Fibroblast of peridontal ligament (primary cell): Measurements from ENCODE around the gene AHCYL1.

Source experiments
- DNase-seq: peaks from one replicate; pipeline ENCODE4 v3.0.0-alpha.2; 2010; ENCODE audit errors: extremely low read depth

AHCYL1 gene

DNA sequence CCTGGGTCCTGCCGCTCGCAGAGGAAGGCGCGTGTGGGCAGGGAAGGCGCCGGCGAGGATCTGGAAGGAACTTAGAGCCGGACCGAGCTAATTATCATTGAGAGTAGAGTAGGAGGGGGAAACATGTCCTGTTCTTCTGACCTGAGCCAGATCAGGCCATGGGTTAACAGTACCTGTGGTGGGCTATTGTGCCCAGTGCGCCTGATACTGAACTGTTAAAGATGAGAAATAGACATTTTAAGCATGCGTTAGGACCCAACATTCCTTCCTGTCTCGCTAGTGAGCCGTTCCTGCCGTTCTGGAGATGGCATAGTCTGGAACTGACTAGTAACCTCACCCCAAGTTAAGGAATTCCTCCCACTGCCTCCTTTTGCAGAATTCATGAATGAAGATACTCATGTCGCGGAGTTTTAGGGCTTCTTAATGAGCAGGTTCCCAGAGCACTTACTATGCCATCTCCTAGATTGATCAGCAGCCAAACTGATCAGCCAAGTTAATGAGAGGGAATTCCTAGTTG, 50.7 kb downstream of the AHCYL1 start:
- peak; percentile 21 for DNase-seq

- no peak for DNase-seq
Observed at GRCh38 chr1:110038271-110038670, 53.7 kb downstream of the AHCYL1 start.

DNA sequence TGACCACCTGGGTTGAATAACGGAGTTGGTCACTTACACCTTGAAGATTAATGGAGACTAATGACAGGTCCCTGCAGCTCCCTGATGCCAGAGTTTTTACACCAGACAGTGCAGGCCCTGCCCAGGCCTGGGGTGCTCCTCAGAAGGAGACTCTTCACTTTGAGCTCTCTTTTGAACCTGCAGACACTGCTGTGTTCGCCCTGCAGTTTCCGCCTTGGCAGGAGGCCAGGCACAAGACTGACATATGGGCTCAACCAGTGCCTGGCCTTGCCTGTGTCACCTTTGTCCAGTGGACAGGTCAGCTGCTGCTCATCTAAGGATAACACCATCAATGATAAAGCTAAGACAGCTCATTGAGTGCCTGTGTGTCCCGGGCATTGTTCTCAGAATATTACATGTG, 55.1 kb downstream of the AHCYL1 start:
- DNase-seq = no peak

- no peak for DNase-seq
Observed at GRCh38 chr1:110040548-110040947, 56.0 kb downstream of the AHCYL1 start.

- no peak for DNase-seq
Observed at GRCh38 chr1:110043016-110043415, 58.5 kb downstream of the AHCYL1 start.

DNA sequence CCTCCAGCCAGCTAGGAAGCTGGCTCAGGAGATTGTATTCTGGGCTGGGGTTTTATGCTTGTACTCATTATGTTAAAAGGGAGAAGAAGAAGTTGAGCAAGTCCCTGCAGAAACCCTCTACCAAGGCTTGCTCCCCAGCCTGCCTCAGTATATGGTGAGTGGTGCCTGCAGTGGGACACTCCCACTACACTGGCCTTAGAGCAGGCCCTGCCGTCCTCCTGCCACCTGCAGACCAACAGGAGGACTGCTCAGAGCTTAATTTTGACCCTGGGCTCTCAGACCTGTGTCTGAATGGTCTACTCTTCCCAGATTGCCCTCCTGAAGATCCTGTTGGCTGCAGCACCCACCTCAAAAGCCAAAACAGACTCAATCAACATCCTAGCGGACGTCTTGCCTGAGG, 62.9 kb downstream of the AHCYL1 start:
- DNase-seq = no peak

DNA sequence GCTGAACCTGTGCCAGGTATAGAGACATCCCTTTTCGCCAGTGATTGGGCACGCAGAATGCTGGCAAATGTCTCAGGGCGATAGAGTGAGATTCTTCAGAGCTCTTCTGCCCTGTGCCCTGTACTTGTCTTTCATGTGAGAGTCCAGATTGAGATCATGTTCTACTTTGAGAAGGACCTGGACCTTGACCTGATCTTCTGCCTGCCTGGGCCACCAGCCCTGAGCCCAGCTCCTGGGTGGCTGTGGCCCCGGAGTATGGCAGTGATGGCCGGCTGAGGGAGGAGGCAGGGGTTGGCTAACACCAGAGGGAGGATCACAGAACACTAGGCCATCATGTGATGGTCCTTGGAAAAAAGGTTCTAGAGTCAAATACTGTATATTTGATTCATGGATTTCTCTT, 63.7 kb downstream of the AHCYL1 start:
- no peak for DNase-seq

DNA sequence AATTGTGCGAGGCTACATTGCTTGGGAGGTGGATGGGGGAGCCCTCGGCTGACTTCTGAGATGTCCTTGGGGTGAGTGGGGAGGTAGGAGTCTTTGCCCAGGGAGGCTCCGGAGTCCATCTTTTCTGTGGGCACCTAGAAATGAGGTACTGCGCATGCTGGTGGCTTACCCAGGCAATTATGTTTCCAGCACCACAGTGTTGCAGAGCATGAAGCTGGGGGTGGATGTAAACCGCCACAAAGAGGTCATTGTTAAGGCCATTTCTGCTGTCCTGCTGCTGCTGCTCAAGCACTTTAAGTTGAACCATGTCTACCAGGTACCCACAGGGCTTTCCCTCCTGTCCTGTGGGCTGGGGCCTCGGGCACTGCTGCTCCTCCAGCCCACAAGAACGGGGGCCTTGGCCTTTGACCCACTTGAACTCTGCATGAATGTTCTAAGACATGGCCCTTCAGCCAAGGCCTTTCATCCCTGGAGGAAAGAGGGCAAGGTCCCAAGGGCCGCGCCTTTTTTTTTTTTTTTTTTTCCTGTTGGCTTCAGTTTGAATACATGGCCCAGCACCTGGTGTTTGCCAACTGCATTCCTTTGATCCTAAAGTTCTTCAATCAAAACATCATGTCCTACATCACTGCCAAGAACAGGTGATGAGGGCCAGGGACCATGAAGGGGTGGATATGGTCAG, 64.5 kb downstream of the AHCYL1 start:
- no peak for DNase-seq

DNA sequence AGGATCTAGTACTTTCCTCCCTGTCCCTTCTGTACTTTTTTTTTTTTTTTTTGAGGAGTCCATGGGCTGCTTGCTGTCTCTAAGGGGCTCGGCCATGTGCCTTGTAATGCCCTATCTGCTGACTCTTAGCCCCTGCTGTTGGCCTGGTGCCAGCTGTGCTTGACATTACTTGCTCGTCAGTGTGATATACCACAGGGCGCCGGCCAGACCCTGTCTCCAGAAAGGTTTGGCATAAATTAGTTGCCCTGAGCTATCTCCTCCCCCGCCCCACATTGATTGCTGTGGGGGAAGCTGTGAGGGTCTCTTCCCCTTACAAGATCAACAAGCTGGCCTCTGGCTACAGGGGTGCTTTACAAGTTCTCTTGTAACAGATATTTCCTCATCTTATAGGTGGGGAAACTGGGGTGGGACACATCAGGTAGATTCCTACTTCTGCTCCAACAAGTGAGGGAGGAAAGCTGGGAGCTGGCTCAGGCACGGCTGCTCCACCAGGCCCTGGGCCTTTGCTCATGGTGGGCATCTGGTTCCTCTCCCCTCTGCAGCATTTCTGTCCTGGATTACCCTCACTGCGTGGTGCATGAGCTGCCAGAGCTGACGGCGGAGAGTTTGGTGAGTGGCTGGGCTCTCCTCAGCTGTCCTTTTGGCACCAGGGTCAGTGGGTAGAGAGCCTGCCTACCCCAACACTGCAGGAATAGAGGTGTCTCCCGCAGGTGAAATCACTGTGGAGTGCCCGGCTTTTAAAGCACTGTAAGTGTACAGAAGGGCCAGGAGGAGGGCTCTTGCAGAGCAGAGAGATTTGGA, 65.4 kb downstream of the AHCYL1 start:
- no peak for DNase-seq

DNA sequence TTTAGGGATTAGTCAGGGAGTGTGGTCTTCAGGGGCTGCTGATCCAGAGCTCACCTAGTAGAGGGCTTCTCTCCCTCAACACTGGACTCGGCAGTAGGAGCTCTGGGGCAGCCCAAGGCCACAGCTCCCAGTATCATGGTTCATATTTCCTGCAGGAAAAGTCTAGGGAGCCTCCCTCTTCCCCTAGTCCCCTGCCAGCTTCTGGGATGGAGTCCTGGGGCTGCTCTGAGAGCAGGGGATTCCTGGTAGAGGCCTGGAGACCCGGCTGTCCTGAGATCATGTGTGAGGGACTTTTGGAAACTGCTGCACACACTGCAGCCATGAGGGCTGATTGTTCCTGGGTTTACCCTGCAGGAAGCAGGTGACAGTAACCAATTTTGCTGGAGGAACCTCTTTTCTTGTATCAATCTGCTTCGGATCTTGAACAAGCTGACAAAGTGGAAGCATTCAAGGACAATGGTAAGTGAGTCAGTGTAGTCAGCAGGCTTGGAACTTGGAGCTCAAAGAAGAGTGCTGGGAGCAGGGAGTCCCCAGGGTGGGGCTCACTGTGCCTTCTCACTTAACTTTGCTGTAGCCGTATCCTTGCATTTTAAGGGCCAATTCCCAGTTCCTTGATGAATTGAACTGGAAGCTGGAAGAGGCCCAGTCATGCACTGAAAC, 66.2 kb downstream of the AHCYL1 start:
- peak; percentile 35 for DNase-seq

GRCh38 chr1:110051262-110051648, 66.7 kb downstream of the AHCYL1 start:
- DNase-seq = no peak

GRCh38 chr1:110053552-110054428, 69.2 kb downstream of the AHCYL1 start:
- peak; percentile 50 for DNase-seq

DNA sequence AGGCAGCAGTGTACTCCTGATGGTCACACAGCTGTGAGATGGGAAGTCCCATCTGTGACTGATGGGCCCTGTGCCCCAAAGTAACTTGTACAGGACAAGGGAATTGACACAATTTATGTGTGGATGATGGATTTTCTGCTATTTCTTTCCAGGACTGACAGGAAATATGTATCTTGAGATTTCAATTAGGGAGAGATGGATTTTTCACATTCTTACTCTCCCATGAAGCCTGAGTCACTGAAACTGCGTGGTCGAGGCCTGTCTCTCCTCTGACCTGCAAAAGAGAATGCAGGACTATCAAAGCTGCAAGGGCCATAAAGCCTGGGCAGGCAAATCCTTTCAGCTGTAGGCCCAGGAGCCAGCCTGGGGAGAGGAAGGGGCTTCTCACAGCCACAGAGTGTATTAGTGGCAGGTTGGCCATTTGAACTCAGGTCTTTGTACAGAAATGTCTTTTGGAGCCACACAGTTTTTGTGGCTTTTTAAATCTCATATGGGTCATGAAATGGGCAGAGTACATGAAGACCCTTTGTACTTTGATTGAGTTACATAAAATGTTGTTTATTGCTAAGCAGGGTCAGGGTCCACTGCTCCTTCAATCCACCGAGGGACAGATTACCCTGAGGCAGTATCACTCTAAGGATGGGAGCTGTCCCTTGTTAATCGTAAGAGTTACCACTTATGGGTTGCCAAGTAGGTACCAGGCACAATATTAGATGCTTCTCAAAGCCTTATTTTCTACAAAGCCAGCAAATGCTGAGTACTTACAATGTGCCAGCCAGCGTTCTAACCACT, 71.1 kb downstream of the AHCYL1 start:
- peak; percentile 54 for DNase-seq

GRCh38 chr1:110056285-110056683, 71.7 kb downstream of the AHCYL1 start:
- no peak for DNase-seq

DNA sequence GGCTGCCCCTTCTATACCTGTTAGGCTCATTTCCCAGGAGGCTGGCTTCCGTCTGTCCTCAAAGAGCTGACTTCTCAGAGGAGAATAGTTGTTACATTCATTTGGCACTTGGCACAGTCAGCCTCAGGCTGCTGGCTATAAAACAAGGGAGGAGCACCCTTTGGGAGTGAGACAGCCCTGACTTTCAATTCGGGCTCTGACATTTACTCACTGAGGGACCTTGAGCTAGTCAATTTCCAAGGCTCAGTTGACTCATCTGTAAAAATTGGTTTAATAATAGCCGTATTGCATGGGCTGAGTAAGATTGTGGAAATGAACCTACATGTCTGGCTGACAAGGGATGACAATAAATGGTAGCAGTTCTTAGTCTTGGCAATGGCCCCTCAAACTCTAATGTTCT, 72.2 kb downstream of the AHCYL1 start:
- DNase-seq = peak; percentile 67

DNA sequence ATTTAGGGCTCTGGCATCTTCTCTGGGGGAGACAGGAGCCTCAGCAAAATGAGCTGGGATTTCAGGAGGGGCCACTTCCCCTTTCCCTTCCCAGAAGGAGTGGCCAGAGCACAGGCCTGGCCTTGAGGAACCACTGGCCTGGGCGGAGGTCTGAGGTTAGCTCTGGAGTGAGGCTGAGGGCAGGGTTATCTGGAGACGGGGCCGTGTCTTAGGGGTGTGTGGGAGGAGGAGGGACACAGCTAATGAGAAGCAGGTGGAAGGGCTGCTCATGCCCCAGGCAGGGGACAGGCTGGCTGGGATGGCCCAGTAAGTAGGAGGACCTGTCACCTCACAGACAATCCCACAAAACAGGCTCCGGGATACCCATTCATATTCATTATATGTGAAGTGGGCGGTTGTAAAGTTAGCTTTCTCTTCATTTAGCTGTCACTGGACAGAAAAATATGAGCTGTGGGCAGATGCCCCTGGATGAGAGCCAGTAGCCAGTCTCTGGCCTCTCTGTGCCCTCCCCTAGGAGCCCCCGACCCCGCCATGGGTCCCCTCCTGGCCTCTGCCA, 73.5 kb downstream of the AHCYL1 start:
- DNase-seq = no peak

DNA sequence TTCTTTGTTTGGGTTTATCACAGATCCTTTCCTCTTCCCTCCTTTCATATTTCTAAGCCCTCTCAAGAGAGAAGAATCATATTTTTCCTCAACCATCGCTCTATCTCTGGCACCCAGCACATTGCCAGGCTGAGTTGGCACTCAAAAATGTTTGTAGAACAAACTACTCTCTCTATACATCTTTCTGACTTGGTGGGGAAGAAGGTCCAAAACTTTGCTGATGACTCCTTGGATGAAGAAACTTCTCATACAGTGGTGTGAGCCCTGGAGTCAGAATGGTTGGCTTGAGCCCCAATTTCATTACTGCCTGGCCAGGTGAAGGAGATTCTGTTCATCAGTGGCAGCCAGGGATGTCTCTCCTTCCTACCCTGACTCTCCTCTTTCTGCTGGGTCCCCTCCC, 74.0 kb downstream of the AHCYL1 start:
- DNase-seq = no peak

GRCh38 chr1:110059133-110059863, 74.7 kb downstream of the AHCYL1 start:
- DNase-seq = no peak

DNA sequence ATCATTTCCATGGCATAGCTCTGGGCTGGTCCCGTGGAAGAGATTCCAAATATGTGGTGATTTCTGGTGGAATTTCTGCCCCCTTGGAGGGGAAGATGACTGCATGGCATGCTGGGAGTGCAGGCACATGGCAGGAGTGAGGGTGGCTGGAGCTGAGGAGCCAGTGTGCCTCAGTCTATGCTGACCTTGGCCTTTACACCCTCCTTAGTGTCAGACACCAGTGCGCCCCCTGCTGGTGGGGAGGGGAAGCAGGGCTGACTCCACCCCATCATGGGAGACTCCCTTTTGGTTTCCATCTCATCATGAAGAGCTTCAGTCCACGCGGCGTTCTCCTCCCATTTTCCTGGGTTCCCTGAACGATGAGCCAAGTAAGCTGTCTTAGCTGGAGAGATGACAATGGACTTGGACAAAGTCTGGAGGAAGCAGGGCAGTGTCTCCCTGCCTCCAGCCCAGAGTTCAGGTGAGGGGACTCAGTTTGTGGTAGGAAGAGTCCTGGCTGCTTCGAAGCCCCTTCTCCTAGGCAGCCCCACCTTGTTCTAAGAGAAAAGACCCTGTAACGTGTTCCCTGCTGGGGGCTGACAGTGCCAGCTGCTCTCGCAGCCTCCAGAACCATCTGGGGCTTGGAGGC, 75.6 kb downstream of the AHCYL1 start:
- no peak for DNase-seq
